ACHN (cell line): Measurements from ENCODE around the gene EPC2.
A peak's percentile ranks its signal among the peaks of the same experiment; 100 is the strongest.

ENCODE experiments used
- DNase-seq: peaks from one replicate; pipeline ENCODE4 v3.0.0-alpha.2; 2015
- in situ Hi-C: cut with HindIII; loops from 2 replicates; pipeline ENCODE4 v1.10.0; 2017; ENCODE audit warnings: low sequenced_read_pairs, low pct_ligation_motif_present, low pct_unique_long_range_greater_than_20kb

The EPC2 gene

GRCh38 chr2:148643998-148644882 is at the start of gene EPC2:
Gene EPC2, plus strand, starts transcription at chr2:148644751. Its CDS starts 267 bp downstream, at chr2:148645018.
- peak; percentile 82 for DNase-seq
- in situ Hi-C loops = no loop called here

DNA sequence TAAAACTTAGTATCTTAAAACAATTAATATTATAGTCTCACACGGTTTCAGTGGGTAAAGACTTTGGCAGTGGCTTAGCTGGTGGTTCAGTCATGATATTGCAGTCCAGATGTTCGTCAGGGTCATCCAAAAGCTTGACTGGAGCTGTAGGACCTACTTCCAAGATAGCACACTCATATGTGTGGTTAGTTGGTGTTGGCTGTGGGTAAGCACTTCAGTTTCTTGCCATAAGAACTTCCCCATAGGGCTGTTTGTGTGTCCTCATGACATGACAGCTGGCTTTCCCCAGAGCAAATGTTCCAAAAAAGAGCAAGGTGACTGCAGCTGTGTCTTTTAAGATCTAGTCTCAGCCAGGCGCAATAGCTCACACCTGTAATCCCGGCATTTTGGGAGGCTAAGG is 48.5 kb upstream of the EPC2 start:
- in situ Hi-C loops = no loop called here
- DNase-seq = no peak

GRCh38 chr2:148599109-148599991 is 45.2 kb upstream of the EPC2 start:
- in situ Hi-C loops = no loop called here
- no peak for DNase-seq

DNA sequence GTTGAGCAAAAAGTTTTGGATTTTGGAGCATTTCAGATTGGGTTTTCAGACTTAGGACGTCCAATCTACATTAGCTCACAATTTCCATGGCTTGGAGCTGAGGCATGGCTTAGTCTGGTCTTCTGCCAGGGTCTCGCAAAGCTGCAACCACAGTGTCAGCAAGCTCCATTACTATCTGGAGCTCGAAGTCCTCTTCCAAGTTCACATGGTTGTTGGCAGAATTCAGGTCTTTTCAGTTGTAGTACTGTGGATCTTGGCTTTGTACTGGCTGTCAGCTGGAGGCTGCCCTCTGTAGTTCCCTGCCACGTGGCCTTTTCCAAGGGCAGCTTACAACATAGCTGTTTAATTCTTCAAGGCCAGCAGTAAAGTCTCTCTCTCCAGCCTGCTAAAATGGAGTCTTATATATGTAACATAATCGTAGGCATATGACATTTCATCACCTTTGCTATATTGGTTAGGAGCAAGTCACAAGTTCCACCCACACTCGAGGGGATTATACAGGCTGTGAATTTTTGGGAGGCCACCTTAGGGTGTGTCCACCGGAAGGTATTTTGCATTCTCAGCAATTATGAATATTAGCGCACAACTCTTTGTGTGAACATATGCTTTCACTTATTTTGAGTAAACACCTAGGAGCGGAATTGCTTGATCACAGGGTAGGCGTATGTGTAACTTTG is 41.5 kb upstream of the EPC2 start:
- in situ Hi-C loops = no loop called here
- DNase-seq = no peak

DNA sequence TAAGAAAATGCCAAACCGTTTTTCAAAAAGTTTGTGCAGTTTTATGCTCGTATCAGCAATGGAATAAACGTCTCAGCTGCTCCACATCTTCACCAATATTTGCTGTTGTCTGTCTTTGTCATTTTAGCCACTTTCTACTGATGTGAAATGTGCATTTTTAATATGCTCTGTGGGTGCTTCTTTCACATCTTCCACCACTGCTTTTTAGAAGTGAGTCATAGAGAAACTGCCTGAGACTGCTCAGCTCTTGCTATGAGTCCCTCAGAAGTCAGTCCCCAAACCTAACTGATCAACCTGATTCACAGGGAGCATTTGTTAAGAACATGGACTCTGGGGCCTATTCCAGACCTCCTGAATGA is 41.0 kb upstream of the EPC2 start:
- no peak for DNase-seq
- in situ Hi-C loops = no loop called here

- in situ Hi-C loops = no loop called here
- DNase-seq = no peak
Observed at GRCh38 chr2:148604927-148605326, 39.6 kb upstream of the EPC2 start.

GRCh38 chr2:148607566-148607965 is 37.0 kb upstream of the EPC2 start:
- DNase-seq = no peak
- in situ Hi-C loops = no loop called here

- no peak for DNase-seq
- in situ Hi-C loops = no loop called here
Observed at GRCh38 chr2:148613231-148614013, 31.1 kb upstream of the EPC2 start.

- DNase-seq = no peak
- in situ Hi-C loops = no loop called here
Observed at GRCh38 chr2:148614014-148614321, 30.6 kb upstream of the EPC2 start.

DNA sequence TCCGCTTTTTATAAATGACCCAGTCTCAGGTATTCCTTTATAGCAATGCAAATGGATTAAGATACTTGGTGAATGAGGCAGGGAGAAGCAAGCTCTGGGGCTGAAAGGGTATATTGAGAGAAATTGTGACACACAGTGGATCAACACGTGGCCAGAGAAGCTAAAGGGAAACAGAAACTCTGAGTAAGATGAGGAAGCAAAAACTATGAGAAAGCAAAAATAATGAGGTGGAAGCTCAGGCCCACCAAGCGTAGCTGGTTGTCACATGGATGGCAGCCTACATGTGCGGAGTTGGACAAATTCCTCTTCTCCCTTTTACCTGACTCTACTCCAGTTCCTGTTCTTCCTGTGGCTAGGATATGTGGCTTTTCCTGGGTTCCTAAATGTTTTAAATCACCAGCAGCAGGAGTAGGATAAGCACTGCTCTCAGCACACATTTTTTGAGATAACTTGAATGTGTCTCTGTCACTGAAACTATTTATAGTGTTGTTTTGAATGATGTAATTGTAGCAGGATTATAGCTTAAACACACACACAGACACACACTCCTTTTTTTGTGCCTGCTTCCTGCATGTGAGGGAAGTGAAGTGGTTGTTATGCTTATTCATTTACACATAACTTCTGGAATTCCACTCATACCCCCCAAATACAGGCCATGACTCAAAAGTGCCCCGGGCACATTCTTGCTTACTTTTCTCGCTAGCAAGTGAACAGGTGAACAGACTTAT is 30.1 kb upstream of the EPC2 start:
- in situ Hi-C loops = no loop called here
- DNase-seq = peak; percentile 29

DNA sequence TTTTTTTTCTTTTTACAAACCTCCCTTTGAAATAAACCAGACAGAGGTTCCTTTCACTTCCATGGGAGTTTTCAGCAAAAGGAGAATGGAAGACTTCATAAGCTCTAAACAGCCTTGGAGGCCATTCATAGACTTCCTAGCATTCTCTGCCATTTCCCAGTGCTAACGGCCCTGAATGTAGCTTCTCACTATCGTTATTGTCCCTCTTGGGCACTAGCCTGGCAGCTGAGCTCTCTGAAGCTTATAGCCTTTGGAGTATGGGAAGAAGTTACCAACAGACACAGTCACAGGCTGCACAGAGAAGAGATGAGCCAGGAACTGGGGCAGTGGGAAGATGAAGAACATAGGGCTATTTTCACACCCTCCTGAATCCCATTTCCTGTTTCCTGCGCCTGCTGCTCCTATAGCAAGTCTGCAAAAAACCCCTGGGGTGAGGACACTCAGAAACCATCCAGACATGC is 29.1 kb upstream of the EPC2 start:
- in situ Hi-C loops = no loop called here
- DNase-seq = no peak

DNA sequence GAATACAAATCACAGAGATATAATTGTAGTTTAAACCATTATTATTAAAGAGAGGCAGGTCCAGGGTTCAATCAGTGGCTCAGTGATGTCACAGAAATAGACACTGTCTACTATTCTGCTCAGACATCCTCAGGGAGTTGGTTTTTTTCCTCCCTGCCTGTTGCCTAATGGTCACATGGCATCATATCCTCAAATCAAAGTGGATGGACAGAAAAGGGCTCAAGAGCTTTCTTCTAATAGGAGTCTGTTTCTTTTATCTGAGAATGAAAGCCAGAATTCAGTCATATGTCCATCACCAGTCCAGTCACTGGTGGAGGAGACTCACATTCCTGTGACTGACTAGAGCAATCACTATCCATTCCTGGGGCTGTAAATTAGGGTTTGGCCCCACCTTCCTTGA is 27.9 kb upstream of the EPC2 start:
- in situ Hi-C loops = no loop called here
- no peak for DNase-seq

- in situ Hi-C loops = no loop called here
- DNase-seq = no peak
Observed at GRCh38 chr2:148617219-148617618, 27.3 kb upstream of the EPC2 start.

DNA sequence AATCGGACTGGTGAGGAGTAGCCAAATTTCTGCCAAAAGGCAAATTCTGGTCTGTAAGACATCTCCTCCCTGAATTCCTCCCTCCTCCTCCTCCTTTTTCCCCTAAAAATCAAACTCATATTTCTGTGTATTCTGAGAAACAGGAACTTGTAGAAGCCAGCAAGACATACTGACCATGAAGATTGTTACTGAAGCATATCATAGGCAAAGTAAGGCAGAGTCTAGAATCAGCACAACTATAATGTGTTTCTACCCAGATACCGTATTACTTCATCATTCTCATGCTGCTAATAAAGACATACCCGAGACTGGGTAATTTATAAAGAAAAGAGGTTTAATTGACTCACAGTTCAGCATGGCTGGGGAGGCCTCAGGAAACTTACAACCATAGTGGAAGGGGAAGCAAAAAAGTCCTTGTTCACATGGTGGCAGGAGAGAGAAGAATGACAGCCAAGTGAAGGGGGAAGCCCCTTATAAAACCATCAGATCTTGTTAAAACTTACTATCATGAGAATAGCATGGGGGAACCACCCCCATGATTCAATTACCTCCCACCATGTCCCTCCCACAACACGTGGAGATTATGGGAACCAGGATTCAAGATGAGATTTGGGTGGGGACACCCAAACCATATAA is 24.9 kb upstream of the EPC2 start:
- DNase-seq = no peak
- in situ Hi-C loops = no loop called here

- in situ Hi-C loops = no loop called here
- DNase-seq = no peak
Observed at GRCh38 chr2:148622366-148622765, 22.2 kb upstream of the EPC2 start.

GRCh38 chr2:148623086-148623485 is 21.5 kb upstream of the EPC2 start:
- DNase-seq = no peak
- in situ Hi-C loops = no loop called here

DNA sequence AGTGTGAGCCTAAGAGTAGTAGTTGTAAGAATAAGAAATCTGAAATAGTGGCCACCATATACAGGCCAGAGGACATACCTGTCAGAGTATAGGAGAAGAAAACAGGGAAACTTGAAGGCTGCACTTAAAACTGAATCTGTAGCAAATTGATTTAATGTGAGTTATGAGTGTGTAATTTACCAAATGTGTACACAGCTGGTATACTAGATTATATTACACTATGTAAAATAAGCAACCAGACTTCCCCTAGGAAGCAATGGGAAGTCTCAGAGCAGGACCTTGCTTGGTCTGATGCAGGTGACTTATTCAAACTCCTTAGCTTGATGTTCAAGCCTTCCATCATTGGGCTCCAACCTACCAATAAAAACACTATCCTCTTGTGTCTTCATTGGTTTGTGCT is 17.3 kb upstream of the EPC2 start:
- no peak for DNase-seq
- in situ Hi-C loops = no loop called here
